Activated CD8-positive, alpha-beta memory T cell treated with anti-CD3 and anti-CD28 coated beads for 48 hours (primary cell): ENCODE results near the gene TRIM28.
A peak's percentile ranks its signal among the peaks of the same experiment; 100 is the strongest.
"Not testable (repeated sequence)": the region's sequence is repeated elsewhere in the genome, so short reads cannot be mapped to it uniquely, and the experiment has no call there.

Experiments
- DNase-seq, 3 experiments: peaks; one replicate each; pipeline ENCODE4 v3.0.0-alpha.2; 2020; ENCODE audit warnings: low read depth in 2 of 3, low spot score in 2 of 3

TRIM28 gene

GRCh38 chr19:58543826-58544590 is at the start of gene TRIM28:
TRIM28 (plus strand) TSS chr19:58544064; CDS start chr19:58544758, 694 bp downstream.
- peak; percentile 99 to 100 (median 100) for DNase-seq

- DNase-seq = no peak
These were observed 46.2 kb upstream of the TRIM28 start for GRCh38 chr19:58497634-58498170.

DNA sequence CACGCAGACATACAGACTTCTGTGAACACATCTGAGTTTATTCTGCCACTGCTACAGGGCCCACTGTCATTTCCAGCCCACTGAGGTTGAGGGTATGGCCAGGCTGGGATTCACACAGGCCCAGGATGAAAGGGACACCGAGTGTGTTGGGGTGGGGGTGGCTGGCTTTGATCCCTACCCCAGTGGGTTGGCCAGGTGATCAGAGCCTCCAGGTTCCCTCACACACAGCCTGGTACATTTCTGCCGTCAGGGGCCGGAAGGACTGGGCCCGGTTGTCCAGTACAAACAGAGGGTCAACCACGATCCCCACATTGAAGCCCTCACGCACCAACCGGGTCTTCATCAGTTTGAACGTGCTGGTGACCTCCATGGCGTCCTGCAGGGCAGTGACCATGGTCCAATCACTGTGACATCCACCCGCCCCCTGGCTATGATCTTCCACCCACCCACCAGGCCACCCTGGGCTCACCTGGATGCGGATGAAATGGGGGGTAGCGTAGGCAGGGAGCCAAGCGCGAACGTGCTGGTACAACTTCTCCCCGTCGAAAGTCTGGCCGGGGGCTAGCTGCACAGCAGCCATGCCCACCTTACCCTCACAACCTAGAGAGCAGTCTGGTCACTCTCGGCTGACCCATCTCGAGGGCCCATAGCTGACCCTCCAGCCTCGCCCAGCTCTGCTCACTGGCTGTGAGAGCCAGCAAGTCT is 45.4 kb upstream of the TRIM28 start:
- no peak for DNase-seq

- DNase-seq = peak; percentile 96 to 98 (median 97)
These were observed 44.6 kb upstream of the TRIM28 start for GRCh38 chr19:58499021-58499927.

- DNase-seq = no peak
These were observed 43.6 kb upstream of the TRIM28 start for GRCh38 chr19:58500242-58500641.

GRCh38 chr19:58507602-58508223 is 36.2 kb upstream of the TRIM28 start:
- not testable (repeated sequence) for DNase-seq

GRCh38 chr19:58509731-58510083 is 34.2 kb upstream of the TRIM28 start:
- DNase-seq = no peak

- no peak for DNase-seq
These were observed 33.6 kb upstream of the TRIM28 start for GRCh38 chr19:58510084-58510862.

DNA sequence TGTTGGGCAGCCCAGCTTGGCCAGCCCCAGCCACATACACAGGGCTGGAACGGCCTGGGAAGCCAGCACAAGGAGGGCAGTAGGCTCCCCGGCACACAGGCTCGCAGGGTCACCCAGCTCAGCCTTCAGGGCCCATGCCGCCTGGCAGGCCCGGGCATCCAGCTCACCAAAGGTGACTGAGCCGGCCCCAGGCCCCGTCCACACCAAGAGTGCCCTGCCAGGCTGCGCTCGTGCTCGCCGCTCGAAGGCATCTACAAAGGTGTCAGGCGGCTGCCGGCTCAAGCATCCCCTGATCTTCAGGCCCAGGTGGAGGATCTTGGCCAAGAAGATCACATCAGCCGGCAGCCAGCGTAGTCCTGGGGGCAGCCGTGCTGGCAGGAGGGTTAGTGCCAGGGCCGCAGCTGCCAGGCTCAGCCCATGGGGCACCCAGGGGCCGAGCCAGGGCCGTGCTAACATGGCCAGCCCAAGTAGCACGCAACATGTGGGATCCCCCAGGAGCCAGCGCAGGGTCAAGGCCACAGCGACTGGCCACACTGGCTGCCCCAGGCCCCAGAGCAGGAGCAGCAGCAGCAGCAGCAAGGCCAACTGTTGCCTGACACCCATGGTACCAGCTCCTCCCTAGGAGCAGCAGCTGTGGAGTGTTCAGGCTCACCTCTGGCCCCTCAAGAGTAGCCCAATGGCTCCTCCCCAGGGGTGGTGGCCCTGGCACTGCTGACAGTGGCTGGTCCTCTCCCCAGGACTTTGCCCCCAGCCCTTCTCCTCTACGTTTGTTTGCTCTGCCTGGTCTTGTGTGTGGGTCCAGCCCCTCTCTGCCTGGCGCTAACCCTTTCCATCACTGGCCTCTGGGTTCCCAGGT is 32.3 kb upstream of the TRIM28 start, which contains the start of gene SLC27A5:
SLC27A5 (minus strand) TSS at position 640 of the 856 bp plus-strand sequence; CDS start at position 603, 37 bp downstream.
- no peak for DNase-seq

GRCh38 chr19:58513213-58513693 is 30.6 kb upstream of the TRIM28 start:
- DNase-seq = no peak

GRCh38 chr19:58513694-58514563 is 29.9 kb upstream of the TRIM28 start:
- peak; percentile 88 to 94 (median 92) for DNase-seq

DNA sequence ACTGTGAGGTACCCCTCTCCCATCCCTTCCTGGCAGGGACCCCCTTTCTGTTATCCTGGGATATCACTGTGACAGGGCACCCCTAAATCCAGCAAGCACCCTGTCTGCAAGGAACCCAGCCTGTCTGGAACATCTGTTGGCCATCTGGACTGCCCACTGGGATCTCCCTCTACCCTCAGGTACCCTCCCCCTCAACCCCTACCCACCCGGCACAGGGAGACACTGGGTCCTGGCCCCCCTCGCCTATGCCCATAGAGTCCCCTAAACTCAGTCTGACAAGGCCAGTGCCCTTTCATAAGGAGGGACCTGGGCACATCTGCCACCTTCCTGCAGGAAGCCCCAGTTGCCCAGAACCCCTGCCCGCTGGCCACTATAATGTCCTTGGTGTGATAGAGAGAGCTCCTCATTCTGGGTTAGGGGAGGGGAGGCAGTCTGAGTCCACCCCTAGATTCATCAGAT is 29.3 kb upstream of the TRIM28 start:
- no peak for DNase-seq

DNA sequence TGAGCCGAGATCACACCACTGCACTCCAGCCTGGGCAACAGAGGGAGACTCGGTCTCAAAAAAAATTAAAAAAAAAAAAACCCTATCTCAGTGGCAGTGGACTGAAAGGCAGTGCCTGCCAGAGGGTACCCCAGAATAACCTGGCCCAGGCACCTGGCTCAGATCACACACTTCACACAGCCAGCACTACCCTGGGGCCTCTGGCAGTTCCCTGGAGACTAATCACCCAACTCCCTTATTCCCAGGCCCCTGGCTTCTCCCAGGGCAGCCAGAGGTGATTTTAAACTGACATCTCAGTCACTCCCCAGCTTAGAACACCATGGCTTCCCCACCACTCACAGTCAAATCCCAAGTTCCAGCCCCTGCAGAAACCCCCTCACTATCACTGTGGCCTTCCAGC is 28.6 kb upstream of the TRIM28 start:
- no peak for DNase-seq

GRCh38 chr19:58516246-58516836 is 27.5 kb upstream of the TRIM28 start:
- no peak for DNase-seq

- DNase-seq = no peak
These were observed 26.7 kb upstream of the TRIM28 start for GRCh38 chr19:58516964-58517833.
